ENCODE results near the gene CERS5. TPM values are rescaled to one million over a fixed set of nuclear protein-coding genes. Genes with fewer than 3 reads are reported as not detected.

CERS5 gene
- total RNA-seq: 72.3 and 78.6 TPM in 2 replicates
- long read RNA-seq, transcript CERS5-203 (11 exons, 2,855 nt): minor isoform, 5 of 440 reads
- long read RNA-seq, transcript CERS5-201 (10 exons, 2,051 nt): major isoform, 359 of 440 reads
- long read RNA-seq, partial matches to known transcripts: 9 of 440 reads
- long read RNA-seq, other reads (novel, unspliced or antisense): 67 of 440 reads

GRCh38 chr12:50167049-50167828 is at the start of gene CERS5:
CERS5 (minus strand) TSS chr12:50167369; CDS start chr12:50167297, 72 bp downstream.
- TF ChIP-seq CTCF (IDR thresholded peaks at IDR 0.05): peak; percentile 47
- peak; percentile 100 for DNase-seq (ENCODE audit: extremely low spot score, unreplicated experiment)
- peaks cover 4% of the 10 kb centered on the region for H3K36me3 Mint-ChIP-seq (ENCODE audit: unreplicated experiment)
- peak within 1 kb of the TSS; percentile 99 for H3K27ac Mint-ChIP-seq (ENCODE audit: unreplicated experiment)
- peaks cover 5% of the 10 kb centered on the region for H3K9me3 Mint-ChIP-seq (ENCODE audit: unreplicated experiment)
- peak within 1 kb of the TSS; percentile 97 for H3K4me3 Mint-ChIP-seq (ENCODE audit: unreplicated experiment)
- peaks cover 34% of the 10 kb centered on the region for H3K4me1 Mint-ChIP-seq (ENCODE audit: unreplicated experiment)
- no peaks in the 10 kb centered on the region for H3K27me3 Mint-ChIP-seq (ENCODE audit: unreplicated experiment)

GRCh38 chr12:50215033-50215432 is 47.9 kb upstream of the CERS5 start:
- DNase-seq (ENCODE audit: extremely low spot score, unreplicated experiment): no peak
- peak overlapping the region; percentile 54 for H3K27ac Mint-ChIP-seq (ENCODE audit: unreplicated experiment)
- H3K4me3 Mint-ChIP-seq (ENCODE audit: unreplicated experiment): no peak overlapping the region
- H3K4me1 Mint-ChIP-seq (ENCODE audit: unreplicated experiment): peaks cover 62% of the 10 kb centered on the region
- no peaks in the 10 kb centered on the region for H3K9me3 Mint-ChIP-seq (ENCODE audit: unreplicated experiment)
- peaks cover 12% of the 10 kb centered on the region for H3K36me3 Mint-ChIP-seq (ENCODE audit: unreplicated experiment)
- no peak for TF ChIP-seq CTCF (IDR thresholded peaks at IDR 0.05)
- no peaks in the 10 kb centered on the region for H3K27me3 Mint-ChIP-seq (ENCODE audit: unreplicated experiment)

GRCh38 chr12:50214018-50214417 is 46.8 kb upstream of the CERS5 start:
- no peak for TF ChIP-seq CTCF (IDR thresholded peaks at IDR 0.05)
- H3K4me3 Mint-ChIP-seq (ENCODE audit: unreplicated experiment): no peak overlapping the region
- no peak for DNase-seq (ENCODE audit: extremely low spot score, unreplicated experiment)
- no peak overlapping the region for H3K27ac Mint-ChIP-seq (ENCODE audit: unreplicated experiment)
- peaks cover 53% of the 10 kb centered on the region for H3K4me1 Mint-ChIP-seq (ENCODE audit: unreplicated experiment)
- H3K36me3 Mint-ChIP-seq (ENCODE audit: unreplicated experiment): peaks cover 12% of the 10 kb centered on the region
- H3K9me3 Mint-ChIP-seq (ENCODE audit: unreplicated experiment): no peaks in the 10 kb centered on the region
- no peaks in the 10 kb centered on the region for H3K27me3 Mint-ChIP-seq (ENCODE audit: unreplicated experiment)

GRCh38 chr12:50213439-50213838 is 46.3 kb upstream of the CERS5 start:
- no peaks in the 10 kb centered on the region for H3K9me3 Mint-ChIP-seq (ENCODE audit: unreplicated experiment)
- no peak for TF ChIP-seq CTCF (IDR thresholded peaks at IDR 0.05)
- H3K27me3 Mint-ChIP-seq (ENCODE audit: unreplicated experiment): no peaks in the 10 kb centered on the region
- peaks cover 12% of the 10 kb centered on the region for H3K36me3 Mint-ChIP-seq (ENCODE audit: unreplicated experiment)
- H3K4me1 Mint-ChIP-seq (ENCODE audit: unreplicated experiment): peaks cover 48% of the 10 kb centered on the region
- DNase-seq (ENCODE audit: extremely low spot score, unreplicated experiment): no peak
- peak overlapping the region; percentile 58 for H3K27ac Mint-ChIP-seq (ENCODE audit: unreplicated experiment)
- no peak overlapping the region for H3K4me3 Mint-ChIP-seq (ENCODE audit: unreplicated experiment)

- Mint-ChIP-seq H3K27me3 (ENCODE audit: unreplicated experiment) (no peaks in the 10 kb centered on the region), H3K4me3 (ENCODE audit: unreplicated experiment) (peak overlapping the region; percentile 36), H3K36me3 (ENCODE audit: unreplicated experiment) (peaks cover 10% of the 10 kb centered on the region), H3K4me1 (ENCODE audit: unreplicated experiment) (peaks cover 40% of the 10 kb centered on the region), H3K27ac (ENCODE audit: unreplicated experiment) (peak overlapping the region; percentile 95), H3K9me3 (ENCODE audit: unreplicated experiment) (no peaks in the 10 kb centered on the region)
- no peak for DNase-seq (ENCODE audit: extremely low spot score, unreplicated experiment)
- TF ChIP-seq CTCF (IDR thresholded peaks at IDR 0.05): no peak
These were observed 44.9 kb upstream of the CERS5 start for GRCh38 chr12:50212071-50212467.
